ENCODE data around the gene LIPK.

Gene LIPK

GRCh38 chr10:88668465-88668864, 37.6 kb upstream of the LIPK start:
- Histone ChIP-seq H3K27me3 (ENCODE audit: control insufficient read depth in 3 of 3, insufficient read depth in 3 of 3, low read depth in 1 of 3, low read length in 3 of 3) (no peaks in the 10 kb centered on the region), H4K8ac (ENCODE audit: low read depth, low read length) (no peak overlapping the region), H3K9me3 (replicated peaks in 1 of 2; ENCODE audit: control insufficient read depth in 2 of 2, insufficient read depth in 1 of 2, low read depth in 1 of 2, low read length in 2 of 2) (no peaks in the 10 kb centered on the region), H3K4me1 (ENCODE audit: control insufficient read depth in 2 of 2, insufficient read depth in 1 of 2, low read depth in 1 of 2, low read length in 2 of 2) (no peaks in the 10 kb centered on the region), H2AK5ac (ENCODE audit: low read depth, low read length) (no peak overlapping the region), H3K79me1 (ENCODE audit: low read depth, low read length) (no peaks in the 10 kb centered on the region), H3K4me3 (ENCODE audit: low read length in 2 of 2) (no peak overlapping the region), H3K4me2 (ENCODE audit: insufficient read depth, low read length, poor library complexity, severe bottlenecking) (no peak overlapping the region), H3K27ac (replicated peaks; ENCODE audit: low read length) (no peak overlapping the region), H3K36me3 (replicated peaks in 1 of 2; ENCODE audit: control insufficient read depth in 2 of 2, insufficient read depth in 2 of 2, low read length in 2 of 2) (no peaks in the 10 kb centered on the region), H2BK5ac (ENCODE audit: low read length) (no peak overlapping the region), H3K9ac (ENCODE audit: low read depth, low read length, poor library complexity) (no peak overlapping the region), H3K23ac (ENCODE audit: low read depth, low read length, poor library complexity) (no peak overlapping the region), H2BK12ac (ENCODE audit: low read length) (no peak overlapping the region), H3K18ac (ENCODE audit: low read length) (no peak overlapping the region), H3K4ac (ENCODE audit: low read length) (no peak overlapping the region), H2BK15ac (ENCODE audit: low read length) (no peak overlapping the region), H2BK120ac (ENCODE audit: low read depth, low read length) (no peak overlapping the region), H2AFZ (ENCODE audit: low read length) (no peak overlapping the region), H3K14ac (ENCODE audit: low read length) (no peak overlapping the region), H4K91ac (ENCODE audit: low read depth, low read length, poor library complexity) (no peak overlapping the region)
- no CpG with 5 or more reads among the region's 1 CpG for WGBS, 2 donors (ENCODE audit: extremely low coverage in 2 of 2, insufficient read length in 2 of 2, insufficient replicate concordance in 1 of 2)
- no peak for DNase-seq (ENCODE audit: low spot score)

- Histone ChIP-seq H3K9ac (ENCODE audit: low read depth, low read length, poor library complexity) (no peak overlapping the region), H2AK5ac (ENCODE audit: low read depth, low read length) (no peak overlapping the region), H2BK120ac (ENCODE audit: low read depth, low read length) (no peak overlapping the region), H3K4me1 (ENCODE audit: control insufficient read depth in 2 of 2, insufficient read depth in 1 of 2, low read depth in 1 of 2, low read length in 2 of 2) (no peaks in the 10 kb centered on the region), H3K4ac (ENCODE audit: low read length) (no peak overlapping the region), H2BK15ac (ENCODE audit: low read length) (no peak overlapping the region), H3K14ac (ENCODE audit: low read length) (no peak overlapping the region), H3K9me3 (replicated peaks in 1 of 2; ENCODE audit: control insufficient read depth in 2 of 2, insufficient read depth in 1 of 2, low read depth in 1 of 2, low read length in 2 of 2) (no peaks in the 10 kb centered on the region), H4K8ac (ENCODE audit: low read depth, low read length) (no peak overlapping the region), H4K91ac (ENCODE audit: low read depth, low read length, poor library complexity) (no peak overlapping the region), H3K36me3 (replicated peaks in 1 of 2; ENCODE audit: control insufficient read depth in 2 of 2, insufficient read depth in 2 of 2, low read length in 2 of 2) (no peaks in the 10 kb centered on the region), H3K4me3 (ENCODE audit: low read length in 2 of 2) (no peak overlapping the region), H2BK12ac (ENCODE audit: low read length) (no peak overlapping the region), H3K4me2 (ENCODE audit: insufficient read depth, low read length, poor library complexity, severe bottlenecking) (no peak overlapping the region), H2AFZ (ENCODE audit: low read length) (no peak overlapping the region), H3K79me1 (ENCODE audit: low read depth, low read length) (no peaks in the 10 kb centered on the region), H3K18ac (ENCODE audit: low read length) (no peak overlapping the region), H2BK5ac (ENCODE audit: low read length) (no peak overlapping the region), H3K23ac (ENCODE audit: low read depth, low read length, poor library complexity) (no peak overlapping the region), H3K27me3 (ENCODE audit: control insufficient read depth in 3 of 3, insufficient read depth in 3 of 3, low read depth in 1 of 3, low read length in 3 of 3) (no peaks in the 10 kb centered on the region), H3K27ac (replicated peaks; ENCODE audit: low read length) (no peak overlapping the region)
- DNase-seq (ENCODE audit: low spot score) = no peak
- WGBS, 2 donors (ENCODE audit: extremely low coverage in 2 of 2, insufficient read length in 2 of 2, insufficient replicate concordance in 1 of 2) = no CpG with 5 or more reads among the region's 2 CpGs
Measured at GRCh38 chr10:88670497-88670896, 35.6 kb upstream of the LIPK start.

DNA sequence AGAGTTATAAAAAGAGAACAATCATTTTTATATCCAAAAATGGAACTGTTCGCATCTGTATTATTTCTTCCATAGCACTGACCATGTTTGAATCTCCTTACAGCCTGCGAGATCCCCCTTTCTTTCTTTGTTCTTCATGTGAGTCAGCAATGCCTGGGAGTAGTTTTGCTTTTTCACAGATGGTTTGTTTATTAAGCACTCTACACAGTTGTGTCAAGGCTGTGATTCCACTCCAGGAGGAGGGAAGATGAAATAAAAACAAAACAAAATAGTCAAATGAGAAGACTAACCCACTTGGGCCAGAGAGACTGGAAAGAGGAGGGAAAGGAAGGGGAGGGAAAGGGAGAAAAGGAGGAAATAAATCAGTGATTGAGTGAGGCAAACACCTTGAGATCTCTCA, 34.0 kb upstream of the LIPK start:
- no peak overlapping the region for H3K4me3 ChIP-seq (ENCODE audit: low read length in 2 of 2)
- H3K9ac ChIP-seq (ENCODE audit: low read depth, low read length, poor library complexity) = no peak overlapping the region
- no peak overlapping the region for H2BK15ac ChIP-seq (ENCODE audit: low read length)
- H3K27ac ChIP-seq (replicated peaks; ENCODE audit: low read length) = no peak overlapping the region
- no peak overlapping the region for H3K18ac ChIP-seq (ENCODE audit: low read length)
- H4K91ac ChIP-seq (ENCODE audit: low read depth, low read length, poor library complexity) = no peak overlapping the region
- no peak overlapping the region for H2BK120ac ChIP-seq (ENCODE audit: low read depth, low read length)
- no peak overlapping the region for H2BK5ac ChIP-seq (ENCODE audit: low read length)
- DNase-seq (ENCODE audit: low spot score) = peak; percentile 0
- no peak overlapping the region for H2BK12ac ChIP-seq (ENCODE audit: low read length)
- no peak overlapping the region for H2AFZ ChIP-seq (ENCODE audit: low read length)
- no peak overlapping the region for H2AK5ac ChIP-seq (ENCODE audit: low read depth, low read length)
- no peaks in the 10 kb centered on the region for H3K27me3 ChIP-seq (ENCODE audit: control insufficient read depth in 3 of 3, insufficient read depth in 3 of 3, low read depth in 1 of 3, low read length in 3 of 3)
- H3K4ac ChIP-seq (ENCODE audit: low read length) = no peak overlapping the region
- H3K36me3 ChIP-seq (replicated peaks in 1 of 2; ENCODE audit: control insufficient read depth in 2 of 2, insufficient read depth in 2 of 2, low read length in 2 of 2) = no peaks in the 10 kb centered on the region
- no peaks in the 10 kb centered on the region for H3K9me3 ChIP-seq (replicated peaks in 1 of 2; ENCODE audit: control insufficient read depth in 2 of 2, insufficient read depth in 1 of 2, low read depth in 1 of 2, low read length in 2 of 2)
- H3K4me2 ChIP-seq (ENCODE audit: insufficient read depth, low read length, poor library complexity, severe bottlenecking) = no peak overlapping the region
- no peak overlapping the region for H3K14ac ChIP-seq (ENCODE audit: low read length)
- H3K79me1 ChIP-seq (ENCODE audit: low read depth, low read length) = no peaks in the 10 kb centered on the region
- no peaks in the 10 kb centered on the region for H3K4me1 ChIP-seq (ENCODE audit: control insufficient read depth in 2 of 2, insufficient read depth in 1 of 2, low read depth in 1 of 2, low read length in 2 of 2)
- no CpG with 5 or more reads among the region's 2 CpGs for WGBS, 2 donors (ENCODE audit: extremely low coverage in 2 of 2, insufficient read length in 2 of 2, insufficient replicate concordance in 1 of 2)
- H4K8ac ChIP-seq (ENCODE audit: low read depth, low read length) = no peak overlapping the region
- H3K23ac ChIP-seq (ENCODE audit: low read depth, low read length, poor library complexity) = no peak overlapping the region

GRCh38 chr10:88676283-88677060, 29.6 kb upstream of the LIPK start:
- Histone ChIP-seq H3K4me1 (ENCODE audit: control insufficient read depth in 2 of 2, insufficient read depth in 1 of 2, low read depth in 1 of 2, low read length in 2 of 2) (no peaks in the 10 kb centered on the region), H2BK5ac (ENCODE audit: low read length) (no peak overlapping the region), H4K8ac (ENCODE audit: low read depth, low read length) (no peak overlapping the region), H3K36me3 (replicated peaks in 1 of 2; ENCODE audit: control insufficient read depth in 2 of 2, insufficient read depth in 2 of 2, low read length in 2 of 2) (no peaks in the 10 kb centered on the region), H3K9ac (ENCODE audit: low read depth, low read length, poor library complexity) (no peak overlapping the region), H3K23ac (ENCODE audit: low read depth, low read length, poor library complexity) (no peak overlapping the region), H3K4me3 (ENCODE audit: low read length in 2 of 2) (no peak overlapping the region), H3K14ac (ENCODE audit: low read length) (no peak overlapping the region), H2BK120ac (ENCODE audit: low read depth, low read length) (no peak overlapping the region), H3K4ac (ENCODE audit: low read length) (no peak overlapping the region), H2AK5ac (ENCODE audit: low read depth, low read length) (no peak overlapping the region), H3K4me2 (ENCODE audit: insufficient read depth, low read length, poor library complexity, severe bottlenecking) (no peak overlapping the region), H3K9me3 (replicated peaks in 1 of 2; ENCODE audit: control insufficient read depth in 2 of 2, insufficient read depth in 1 of 2, low read depth in 1 of 2, low read length in 2 of 2) (no peaks in the 10 kb centered on the region), H2BK15ac (ENCODE audit: low read length) (no peak overlapping the region), H3K27ac (replicated peaks; ENCODE audit: low read length) (no peak overlapping the region), H3K18ac (ENCODE audit: low read length) (no peak overlapping the region), H3K27me3 (ENCODE audit: control insufficient read depth in 3 of 3, insufficient read depth in 3 of 3, low read depth in 1 of 3, low read length in 3 of 3) (no peaks in the 10 kb centered on the region), H3K79me1 (ENCODE audit: low read depth, low read length) (no peaks in the 10 kb centered on the region), H2AFZ (ENCODE audit: low read length) (no peak overlapping the region), H4K91ac (ENCODE audit: low read depth, low read length, poor library complexity) (no peak overlapping the region), H2BK12ac (ENCODE audit: low read length) (no peak overlapping the region)
- no CpG with 5 or more reads among the region's 4 CpGs for WGBS, 2 donors (ENCODE audit: extremely low coverage in 2 of 2, insufficient read length in 2 of 2, insufficient replicate concordance in 1 of 2)
- DNase-seq (ENCODE audit: low spot score) = no peak
